Urinary bladder (tissue), 4 donors: ENCODE measurements around the gene EHD1. TPM values are rescaled to one million over a fixed set of nuclear protein-coding genes. Genes with fewer than 3 reads are reported as not detected.
A peak's percentile ranks its signal among the peaks of the same experiment; 100 is the strongest.

Experiments
- DNase-seq: peaks from one replicate; pipeline ENCODE4 v3.0.0-alpha.2; 2015; ENCODE audit errors: extremely low spot score
- H3K27ac ChIP-seq: one replicate; pipeline ENCODE4 v1.5.1; 2013; ENCODE audit warnings: low read depth, mild to moderate bottlenecking, moderate library complexity
- H3K36me3 ChIP-seq: one replicate; pipeline ENCODE4 v1.6.1; 2013; ENCODE audit warnings: mild to moderate bottlenecking, moderate library complexity; ENCODE audit not compliant: insufficient read depth
- H3K4me1 ChIP-seq: one replicate; pipeline ENCODE4 v1.6.1; 2013; ENCODE audit warnings: mild to moderate bottlenecking, moderate library complexity; ENCODE audit not compliant: insufficient read depth
- H3K4me3 ChIP-seq: one replicate; pipeline ENCODE4 v1.5.1; 2013; ENCODE audit warnings: low read depth, low read length
- whole genome bisulfite sequencing: extraction: QIAGEN DNeasy Blood & Tissue Kit; methylation state at CpG from one replicate; pipeline ENCODE4 v1.1.7; 2013; 5-methylcytosine and 5-hydroxymethylcytosine counted together
- polyA plus RNA-seq: library from polyadenylated mRNA; stranded (reverse); fragments of 200-250 nt; gene quantifications from one replicate; pipeline ENCODE4 v1.2.3, GENCODE V29; 2013
- total RNA-seq: library from RNA; depleted of rRNA; stranded (reverse); fragments of >200 nt; gene quantifications from one replicate; pipeline ENCODE4 v1.2.3, GENCODE V29; 2014
- donor health status: healthy with polysubstance abuse.
- donor health status: healthy.

The EHD1 gene
- total and polyA plus RNA-seq, 2 donors = 31.3 to 50.5 TPM

- H3K27ac ChIP-seq = peak overlapping the region; percentile 28
- WGBS = 56% methylated on average over 9 of the region's 9 CpGs
- no peak for DNase-seq
- peaks cover 1% of the 10 kb centered on the region for H3K4me1 ChIP-seq
- H3K36me3 ChIP-seq = no peaks in the 10 kb centered on the region
- no peak overlapping the region for H3K4me3 ChIP-seq
Measured at GRCh38 chr11:64869571-64870175, 8.7 kb downstream of the EHD1 start.

GRCh38 chr11:64868904-64869570 lies 9.4 kb downstream of the EHD1 start:
- no peak overlapping the region for H3K4me3 ChIP-seq

GRCh38 chr11:64867748-64868462 lies 10.5 kb downstream of the EHD1 start:
- Histone ChIP-seq H3K36me3 (no peaks in the 10 kb centered on the region), H3K4me3 (no peak overlapping the region), H3K27ac (no peak overlapping the region), H3K4me1 (peaks cover 1% of the 10 kb centered on the region)
- DNase-seq = no peak
- WGBS = 73% methylated on average over 28 of the region's 28 CpGs

More at GRCh38 chr11:64868904-64869570, 9.4 kb downstream of the EHD1 start:
- peak overlapping the region; percentile 38 for H3K27ac ChIP-seq
- DNase-seq = no peak
- peaks cover 1% of the 10 kb centered on the region for H3K4me1 ChIP-seq
- no peaks in the 10 kb centered on the region for H3K36me3 ChIP-seq
- WGBS = 25% methylated on average over 21 of the region's 21 CpGs

GRCh38 chr11:64866173-64866491 lies 12.3 kb downstream of the EHD1 start:
- 94% methylated on average over 4 of the region's 4 CpGs for WGBS
- no peak for DNase-seq
- Histone ChIP-seq H3K27ac (no peak overlapping the region), H3K4me3 (no peak overlapping the region), H3K4me1 (peaks cover 1% of the 10 kb centered on the region), H3K36me3 (no peaks in the 10 kb centered on the region)

- WGBS = 54% methylated on average over 15 of the region's 15 CpGs
- peak overlapping the region; percentile 80 for H3K27ac ChIP-seq
- H3K36me3 ChIP-seq = no peaks in the 10 kb centered on the region
- no peak for DNase-seq
- no peak overlapping the region for H3K4me3 ChIP-seq
- peaks cover under 1% of the 10 kb centered on the region for H3K4me1 ChIP-seq
Measured at GRCh38 chr11:64865286-64866172, 12.9 kb downstream of the EHD1 start.

- Histone ChIP-seq H3K36me3 (no peaks in the 10 kb centered on the region), H3K4me1 (no peaks in the 10 kb centered on the region), H3K27ac (peak overlapping the region; percentile 80), H3K4me3 (no peak overlapping the region)
- no peak for DNase-seq
- WGBS = 30% methylated on average over 18 of the region's 18 CpGs
Measured at GRCh38 chr11:64864473-64865285, 13.7 kb downstream of the EHD1 start.

GRCh38 chr11:64864135-64864472 lies 14.3 kb downstream of the EHD1 start:
- 27% methylated on average over 9 of the region's 9 CpGs for WGBS
- no peak overlapping the region for H3K4me3 ChIP-seq
- no peak for DNase-seq
- H3K27ac ChIP-seq = peak overlapping the region; percentile 62
- no peaks in the 10 kb centered on the region for H3K36me3 ChIP-seq
- no peaks in the 10 kb centered on the region for H3K4me1 ChIP-seq

GRCh38 chr11:64863391-64864060 lies 14.9 kb downstream of the EHD1 start:
- Histone ChIP-seq H3K4me3 (no peak overlapping the region), H3K27ac (peak overlapping the region; percentile 62), H3K4me1 (no peaks in the 10 kb centered on the region), H3K36me3 (no peaks in the 10 kb centered on the region)
- DNase-seq = no peak
- 32% methylated on average over 23 of the region's 23 CpGs for WGBS

- Histone ChIP-seq H3K27ac (peak overlapping the region; percentile 62), H3K4me1 (no peaks in the 10 kb centered on the region), H3K4me3 (no peak overlapping the region), H3K36me3 (no peaks in the 10 kb centered on the region)
- 35% methylated on average over 9 of the region's 9 CpGs for WGBS
- no peak for DNase-seq
Measured at GRCh38 chr11:64862987-64863390, 15.4 kb downstream of the EHD1 start.

GRCh38 chr11:64861227-64861975 lies 17.0 kb downstream of the EHD1 start:
- H3K4me1 ChIP-seq = no peaks in the 10 kb centered on the region
- DNase-seq = no peak
- H3K4me3 ChIP-seq = no peak overlapping the region
- WGBS = 81% methylated on average over 6 of the region's 6 CpGs
- no peak overlapping the region for H3K27ac ChIP-seq
- no peaks in the 10 kb centered on the region for H3K36me3 ChIP-seq

- DNase-seq = no peak
- Histone ChIP-seq H3K27ac (no peak overlapping the region), H3K4me3 (no peak overlapping the region), H3K4me1 (no peaks in the 10 kb centered on the region), H3K36me3 (no peaks in the 10 kb centered on the region)
- WGBS = 89% methylated on average over 33 of the region's 33 CpGs
Measured at GRCh38 chr11:64859542-64860414, 18.6 kb downstream of the EHD1 start.
